Activated CD4-positive, alpha-beta T cell treated with anti-CD3 and anti-CD28 coated beads, Interleukin-2, amount 50 U/mL, for 1 hour (primary cell): Measurements from ENCODE around the gene PRSS33.

Experiments
- DNase-seq: peaks from one replicate; pipeline ENCODE4 v3.0.0-alpha.2; 2020

Gene PRSS33

GRCh38 chr16:2757344-2757743, 30.0 kb downstream of the PRSS33 start:
- no peak for DNase-seq

- no peak for DNase-seq
Observed at GRCh38 chr16:2756288-2757015, 30.9 kb downstream of the PRSS33 start.

- DNase-seq, result no peak
Observed at GRCh38 chr16:2755158-2755557, 32.2 kb downstream of the PRSS33 start.

- no peak for DNase-seq
Observed at GRCh38 chr16:2753733-2754020, 33.7 kb downstream of the PRSS33 start.

GRCh38 chr16:2752850-2753732, 34.3 kb downstream of the PRSS33 start:
- peak; percentile 56 for DNase-seq

GRCh38 chr16:2752035-2752849, 35.1 kb downstream of the PRSS33 start, which contains the start of gene SRRM2:
SRRM2 (plus strand) TSS chr16:2752638; CDS start chr16:2756365, 3,727 bp downstream.
- DNase-seq, result peak; percentile 93

GRCh38 chr16:2751577-2752034, 35.8 kb downstream of the PRSS33 start:
- no peak for DNase-seq

GRCh38 chr16:2749936-2750335, 37.4 kb downstream of the PRSS33 start:
- DNase-seq, result no peak

GRCh38 chr16:2749476-2749875, 37.9 kb downstream of the PRSS33 start:
- DNase-seq, result no peak

- DNase-seq, result no peak
Observed at GRCh38 chr16:2748757-2749455, 38.5 kb downstream of the PRSS33 start.

- no peak for DNase-seq
Observed at GRCh38 chr16:2745961-2746360, 41.4 kb downstream of the PRSS33 start.

GRCh38 chr16:2745116-2745890, 42.1 kb downstream of the PRSS33 start:
- no peak for DNase-seq

- no peak for DNase-seq
Observed at GRCh38 chr16:2744711-2745110, 42.6 kb downstream of the PRSS33 start.

- no peak for DNase-seq
Observed at GRCh38 chr16:2743007-2743810, 44.2 kb downstream of the PRSS33 start.

GRCh38 chr16:2742323-2743006, 44.9 kb downstream of the PRSS33 start:
- no peak for DNase-seq

- no peak for DNase-seq
Observed at GRCh38 chr16:2741168-2741567, 46.2 kb downstream of the PRSS33 start.

- DNase-seq, result no peak
Observed at GRCh38 chr16:2740476-2740875, 46.9 kb downstream of the PRSS33 start.

- DNase-seq, result no peak
Observed at GRCh38 chr16:2739625-2740430, 47.5 kb downstream of the PRSS33 start.

GRCh38 chr16:2738615-2739014, 48.7 kb downstream of the PRSS33 start:
- no peak for DNase-seq
